ENCODE data around the gene TBL1X.

The TBL1X gene

DNA sequence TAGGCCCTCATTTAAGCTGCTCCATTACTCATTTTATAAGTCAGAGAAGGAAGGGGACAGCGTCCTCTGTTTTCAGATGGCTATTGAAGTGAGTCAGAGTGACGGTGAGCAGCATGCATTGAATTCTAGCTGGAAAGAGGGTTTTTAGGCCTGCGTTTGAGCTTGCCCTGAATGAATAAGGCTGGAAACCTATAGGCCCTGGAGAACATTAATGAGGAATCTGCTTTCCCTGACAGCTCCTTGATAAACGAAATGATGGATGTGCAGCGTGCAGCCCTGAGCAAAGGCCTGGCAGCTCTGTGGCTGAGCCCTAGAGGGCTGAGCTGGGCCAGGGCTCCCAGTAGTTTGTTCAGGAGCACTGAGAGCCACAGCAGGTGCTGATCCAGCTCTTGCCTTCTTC, 33.4 kb downstream of the TBL1X start:
- no peak for DNase-seq (ENCODE audit: low read depth)

DNA sequence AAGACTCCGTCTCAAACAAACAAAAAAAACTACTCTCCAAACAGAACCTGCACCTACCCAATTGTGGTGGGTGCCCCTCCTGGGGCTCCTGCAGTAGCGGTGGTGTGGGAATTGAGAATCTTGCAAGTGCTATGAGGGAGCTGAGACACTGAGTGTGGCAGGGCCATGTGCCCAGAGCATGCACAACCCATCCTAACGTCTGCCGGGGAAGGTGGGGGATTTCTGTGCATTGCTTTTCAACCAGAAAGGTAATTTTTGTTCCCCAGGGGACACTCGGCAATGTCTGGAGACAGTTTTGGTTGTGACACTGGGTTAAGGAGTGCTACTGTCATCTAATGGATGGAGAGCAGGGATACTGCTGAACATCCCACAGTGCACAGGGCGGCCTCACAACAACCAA, 35.7 kb downstream of the TBL1X start:
- DNase-seq (ENCODE audit: low read depth) = no peak

GRCh38 chrX:9501362-9501761, 36.5 kb downstream of the TBL1X start:
- DNase-seq (ENCODE audit: low read depth) = no peak

DNA sequence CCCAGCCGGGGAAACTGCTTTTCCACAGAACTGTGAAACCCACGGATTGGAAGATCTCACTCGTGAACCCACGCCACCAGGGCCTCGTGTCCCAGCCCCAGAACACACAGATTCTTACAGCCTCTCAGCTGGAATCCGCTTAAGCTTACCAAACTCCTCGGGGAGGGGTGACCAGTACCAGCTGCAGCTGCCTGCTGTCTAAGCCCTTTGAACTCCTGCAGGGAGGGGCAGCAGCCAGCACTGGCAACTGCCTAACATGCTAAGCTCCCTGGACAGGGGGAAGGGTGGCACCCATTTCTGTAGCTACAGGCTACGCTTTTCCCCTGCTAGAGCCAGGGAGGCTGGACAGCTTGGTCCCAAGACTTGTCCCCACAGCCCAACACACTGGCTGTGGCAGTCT, 38.4 kb downstream of the TBL1X start:
- DNase-seq (ENCODE audit: low read depth) = no peak

- DNase-seq (ENCODE audit: low read depth) = no peak
These were observed 45.5 kb downstream of the TBL1X start for GRCh38 chrX:9510366-9510765.

GRCh38 chrX:9510980-9511379, 46.1 kb downstream of the TBL1X start:
- DNase-seq (ENCODE audit: low read depth) = no peak

- DNase-seq (ENCODE audit: low read depth) = no peak
These were observed 50.6 kb downstream of the TBL1X start for GRCh38 chrX:9515489-9515888.

GRCh38 chrX:9515973-9516538, 51.2 kb downstream of the TBL1X start:
- DNase-seq (ENCODE audit: low read depth) = no peak

GRCh38 chrX:9516635-9517034, 51.8 kb downstream of the TBL1X start:
- DNase-seq (ENCODE audit: low read depth) = no peak

DNA sequence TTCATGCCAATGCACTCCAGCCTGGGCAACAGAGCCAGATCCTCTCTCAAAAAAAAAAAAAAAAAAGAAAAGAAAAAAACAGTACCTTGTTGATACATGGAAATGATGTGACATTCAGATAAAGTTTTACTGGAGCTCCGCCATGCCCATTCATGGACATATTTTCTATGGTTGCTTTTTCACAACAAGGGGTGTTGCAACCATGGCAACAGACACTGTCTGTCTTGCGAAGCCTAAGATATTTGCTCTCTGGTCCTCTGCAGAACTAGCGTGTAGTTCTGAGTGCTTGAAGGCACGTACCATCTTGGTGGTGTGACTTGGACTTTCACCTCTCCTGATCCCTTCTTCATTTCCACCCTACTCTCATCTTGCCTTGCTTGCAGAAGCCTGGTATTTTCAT, 53.2 kb downstream of the TBL1X start:
- no peak for DNase-seq (ENCODE audit: low read depth)

DNA sequence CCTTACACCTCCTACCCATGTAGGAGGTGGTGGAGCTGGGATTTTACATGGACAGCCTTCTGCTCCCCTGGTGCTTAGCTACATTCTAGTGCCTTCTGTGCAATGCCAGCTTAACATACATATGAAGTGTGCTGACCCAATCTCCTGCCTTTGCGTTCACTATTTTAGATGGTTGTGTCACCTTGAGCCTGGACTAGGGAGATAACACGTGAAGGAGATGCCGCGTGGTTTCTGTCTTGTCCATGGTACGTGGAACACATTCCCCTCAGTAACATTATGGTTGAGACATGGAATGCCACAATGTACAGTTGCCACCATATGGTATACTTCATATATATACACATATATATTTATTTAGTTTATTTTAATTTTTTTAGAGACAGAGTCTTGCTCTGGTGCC, 54.0 kb downstream of the TBL1X start:
- no peak for DNase-seq (ENCODE audit: low read depth)

- no peak for DNase-seq (ENCODE audit: low read depth)
These were observed 54.8 kb downstream of the TBL1X start for GRCh38 chrX:9519546-9520216.

DNA sequence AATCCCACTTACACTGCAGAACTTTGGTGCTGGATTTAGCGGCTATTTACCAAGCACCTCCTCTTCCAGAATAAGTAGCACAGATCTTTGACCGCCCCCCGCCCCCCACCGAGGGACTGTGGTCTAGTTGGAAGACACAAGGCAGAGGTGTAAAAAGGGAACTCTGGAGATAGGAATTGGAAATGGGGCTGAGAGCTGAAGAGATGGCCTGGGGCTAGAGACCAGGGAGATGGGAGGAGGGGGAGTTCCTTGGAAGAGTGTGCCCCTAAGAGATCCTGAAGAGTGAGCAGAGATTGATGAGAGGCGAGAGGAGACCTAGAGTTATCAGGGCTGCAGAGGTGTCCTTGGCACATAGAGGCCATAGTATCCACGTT, 55.3 kb downstream of the TBL1X start:
- no peak for DNase-seq (ENCODE audit: low read depth)

DNA sequence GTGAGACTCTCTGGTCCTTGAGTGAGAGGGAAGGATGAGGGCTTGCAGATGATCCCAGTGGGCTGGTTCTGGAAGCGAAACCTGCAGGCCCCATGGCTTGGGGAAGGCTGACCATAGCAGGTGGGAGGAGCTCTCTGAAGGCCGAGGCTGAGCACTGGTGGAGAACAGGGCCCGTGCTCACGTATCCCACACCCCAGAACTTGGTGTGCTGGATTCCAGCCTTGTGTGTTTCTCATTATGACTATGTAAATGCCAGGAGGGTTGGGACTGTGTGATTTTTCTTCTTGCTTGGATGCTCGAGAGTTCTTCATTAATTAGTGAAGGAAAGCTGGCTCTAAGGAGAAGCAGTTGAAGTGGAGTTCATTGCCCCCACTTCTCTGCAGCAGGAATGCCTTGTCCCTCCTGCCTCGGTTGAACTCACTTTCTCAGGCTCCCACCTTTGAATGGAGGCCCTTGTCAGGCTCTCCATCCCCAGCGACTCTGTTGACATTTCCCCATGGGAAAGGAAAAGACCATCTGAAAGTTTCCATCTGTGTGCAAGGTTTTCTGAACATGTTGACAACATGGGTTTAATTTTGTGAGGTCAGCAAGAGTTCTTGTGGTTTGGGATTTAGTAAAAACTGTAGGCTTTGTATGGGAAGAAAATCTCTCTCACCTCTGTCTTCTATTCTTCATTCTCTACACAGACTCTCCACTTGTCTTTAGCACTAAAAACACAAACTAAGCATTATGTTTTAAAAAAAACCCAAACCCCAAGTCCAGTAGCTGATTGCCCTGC, 57.7 kb downstream of the TBL1X start:
- no peak for DNase-seq (ENCODE audit: low read depth)

DNA sequence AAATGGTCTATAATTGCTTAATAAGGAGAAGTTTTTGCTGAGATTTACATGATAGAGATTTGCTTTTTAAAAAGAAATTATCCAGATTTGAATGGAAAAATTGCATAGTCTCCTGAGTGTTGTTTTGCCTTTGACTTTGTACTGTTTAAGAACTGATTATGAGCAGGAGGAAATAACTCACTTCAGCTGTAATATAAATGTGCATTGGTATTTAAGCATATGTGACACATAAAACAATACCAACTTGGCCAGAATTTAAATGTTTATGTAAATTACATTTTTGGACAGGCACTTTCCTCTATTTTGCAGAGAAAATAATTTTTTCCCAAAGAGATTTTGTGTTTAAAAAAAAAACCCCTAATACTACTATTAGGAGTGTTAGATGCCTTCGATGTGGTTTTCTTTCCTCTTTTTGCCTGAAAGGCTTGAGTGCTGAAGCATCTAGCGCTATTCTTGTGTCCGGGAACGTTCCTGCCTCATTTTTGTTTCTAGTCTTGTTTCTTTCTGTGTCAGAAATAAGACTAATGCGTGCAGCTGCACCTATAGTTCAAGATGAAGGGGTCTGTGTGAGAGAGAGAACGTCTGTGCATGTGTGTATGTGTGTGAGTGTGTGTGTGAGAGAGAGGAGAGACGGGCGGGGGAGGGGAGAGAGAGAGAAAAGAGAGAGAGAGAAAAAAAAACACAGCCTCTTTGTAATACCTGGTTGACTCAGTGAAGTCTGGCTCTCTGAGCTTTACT, 60.8 kb downstream of the TBL1X start:
- DNase-seq (ENCODE audit: low read depth) = peak; percentile 6

- no peak for DNase-seq (ENCODE audit: low read depth)
These were observed 62.1 kb downstream of the TBL1X start for GRCh38 chrX:9526965-9527364.

DNA sequence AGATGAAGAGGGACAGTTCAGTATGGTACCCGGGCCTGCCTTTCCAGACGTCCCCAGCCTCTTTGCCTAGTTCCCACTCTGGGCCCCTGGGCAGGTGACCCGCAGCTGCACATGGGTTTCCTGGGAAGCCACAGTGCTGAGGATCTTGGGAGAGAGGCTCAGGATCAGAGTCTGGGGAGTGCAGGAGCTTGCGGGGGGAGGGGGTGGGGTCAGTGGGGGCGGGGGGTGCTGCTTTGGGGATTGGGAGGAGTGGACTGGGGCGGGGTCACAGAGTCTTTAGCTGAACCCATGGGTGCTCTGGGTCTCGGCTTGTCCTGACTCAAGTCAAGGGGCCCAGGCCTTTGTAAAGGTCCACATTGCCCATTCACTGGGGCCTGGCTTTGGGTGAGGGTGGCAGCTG, 63.6 kb downstream of the TBL1X start:
- DNase-seq (ENCODE audit: low read depth) = no peak

- no peak for DNase-seq (ENCODE audit: low read depth)
These were observed 64.4 kb downstream of the TBL1X start for GRCh38 chrX:9529223-9529622.

DNA sequence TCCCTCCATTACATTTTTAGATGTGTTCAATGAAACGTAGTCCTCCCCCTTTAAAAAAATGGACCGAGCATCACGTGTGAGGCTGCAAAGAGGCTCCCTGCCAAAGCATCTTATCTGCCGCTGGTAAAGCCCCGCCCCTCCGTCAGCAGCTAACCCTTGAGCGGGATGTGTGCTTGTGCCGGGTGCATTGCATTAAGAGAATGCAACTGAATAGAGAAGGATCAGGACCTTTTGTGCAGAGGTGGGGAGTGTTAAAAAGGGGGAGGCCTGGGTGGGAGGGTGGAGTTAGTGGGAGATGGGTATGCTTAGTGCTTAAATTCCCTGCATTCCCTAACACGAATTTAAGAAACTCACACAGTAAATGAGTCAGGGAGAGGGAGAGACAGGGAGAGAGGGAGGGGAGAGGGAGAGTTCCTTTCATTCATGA, 66.0 kb downstream of the TBL1X start:
- peak; percentile 20 for DNase-seq (ENCODE audit: low read depth)

- DNase-seq (ENCODE audit: low read depth) = no peak
These were observed 67.5 kb downstream of the TBL1X start for GRCh38 chrX:9532349-9532748.

DNA sequence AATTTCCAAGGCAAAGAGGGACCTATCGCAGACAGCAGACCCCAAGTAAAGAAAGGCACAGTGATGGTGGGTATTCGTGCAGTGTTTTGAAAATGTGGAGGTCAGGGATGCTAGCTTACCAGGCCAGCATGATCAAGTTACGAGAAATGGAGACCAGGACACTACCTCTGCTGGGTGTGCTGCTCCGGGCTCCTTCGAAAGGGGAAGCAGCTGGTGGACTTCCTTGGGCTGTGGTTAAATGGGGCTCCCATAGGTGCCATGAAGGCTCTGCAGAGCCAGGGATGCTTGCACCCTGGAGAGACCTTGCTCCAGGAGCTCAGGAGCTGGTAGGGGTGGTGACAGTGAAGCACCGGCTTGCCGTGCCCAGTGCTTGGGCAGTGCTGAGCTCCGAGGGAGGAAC, 68.8 kb downstream of the TBL1X start:
- DNase-seq (ENCODE audit: low read depth) = no peak

GRCh38 chrX:9534686-9535085, 69.8 kb downstream of the TBL1X start:
- DNase-seq (ENCODE audit: low read depth) = no peak

GRCh38 chrX:9535101-9535500, 70.2 kb downstream of the TBL1X start:
- no peak for DNase-seq (ENCODE audit: low read depth)

Data from stimulated activated CD4-positive, alpha-beta T cell treated with anti-CD3 and anti-CD28 coated beads, Interleukin-2, amount 100 ng/mL, for 4 hours (primary cell).